GM15510 (cell line): ENCODE data around the gene FMO1.

Experiments
- POLR2A ChIP-seq: IDR thresholded peaks from 3 replicates; pipeline ENCODE4 v1.6.1; 2011; ENCODE audit warnings: borderline replicate concordance; ENCODE audit not compliant: insufficient read length; ENCODE audit errors: extremely low read depth

The FMO1 gene

DNA sequence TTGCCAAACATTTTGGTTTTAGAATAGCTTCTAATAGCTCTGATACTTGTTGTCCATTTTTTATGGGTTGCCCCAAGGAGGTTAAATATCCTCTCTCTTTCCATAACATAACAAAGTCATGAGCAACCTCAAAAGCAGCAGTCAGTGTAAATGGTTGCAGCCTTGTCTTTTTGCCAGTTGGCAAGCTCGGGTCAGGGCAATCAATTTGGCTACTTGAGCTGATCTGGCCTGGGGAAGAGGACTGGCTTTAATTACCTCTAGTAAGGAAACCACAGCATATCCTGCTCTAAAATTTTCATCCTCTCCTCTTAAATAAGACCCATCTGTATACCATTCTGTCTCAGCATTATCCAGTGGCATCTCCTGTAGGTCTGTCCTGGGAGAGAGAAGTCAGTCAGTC, 44.5 kb downstream of the FMO1 start:
- no peak for TF ChIP-seq POLR2A

DNA sequence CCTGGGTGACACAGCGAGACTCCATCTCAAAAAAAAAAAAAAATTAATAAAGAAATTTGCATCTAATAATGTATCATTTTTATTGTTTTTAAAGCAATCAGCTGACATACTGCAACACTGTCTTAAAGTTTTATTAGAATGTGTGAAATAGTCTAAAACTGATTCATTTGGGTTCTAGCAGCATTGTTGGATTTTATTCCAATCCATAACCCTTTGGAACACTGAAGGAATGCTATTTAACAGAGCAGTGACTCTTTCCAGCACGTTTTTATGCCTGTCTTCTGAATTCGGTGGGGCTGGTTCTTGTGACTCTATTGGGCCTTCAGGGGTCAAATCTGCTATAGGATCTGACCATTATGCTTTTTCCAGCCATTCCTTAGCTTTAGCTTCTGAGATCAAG, 47.5 kb downstream of the FMO1 start:
- TF ChIP-seq POLR2A, result no peak

DNA sequence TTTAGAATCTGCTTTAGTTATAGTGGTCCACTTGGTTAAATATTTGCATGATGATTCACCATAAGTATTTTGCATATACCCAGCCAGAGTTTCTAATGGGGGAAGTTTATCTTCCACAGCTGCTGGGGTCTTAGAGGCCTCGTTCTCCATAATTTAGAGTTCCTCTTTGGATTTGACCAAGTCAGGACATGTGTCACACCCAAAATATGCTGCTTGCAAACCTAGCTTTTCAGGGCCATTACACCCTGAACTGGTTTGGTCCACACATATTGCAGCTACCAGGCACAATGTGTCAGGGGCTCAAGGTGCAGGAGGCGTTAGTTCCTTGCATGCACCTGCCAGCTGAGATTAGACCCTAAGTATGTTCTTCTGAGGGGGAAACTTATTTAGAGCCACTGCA, 48.6 kb downstream of the FMO1 start:
- no peak for TF ChIP-seq POLR2A

DNA sequence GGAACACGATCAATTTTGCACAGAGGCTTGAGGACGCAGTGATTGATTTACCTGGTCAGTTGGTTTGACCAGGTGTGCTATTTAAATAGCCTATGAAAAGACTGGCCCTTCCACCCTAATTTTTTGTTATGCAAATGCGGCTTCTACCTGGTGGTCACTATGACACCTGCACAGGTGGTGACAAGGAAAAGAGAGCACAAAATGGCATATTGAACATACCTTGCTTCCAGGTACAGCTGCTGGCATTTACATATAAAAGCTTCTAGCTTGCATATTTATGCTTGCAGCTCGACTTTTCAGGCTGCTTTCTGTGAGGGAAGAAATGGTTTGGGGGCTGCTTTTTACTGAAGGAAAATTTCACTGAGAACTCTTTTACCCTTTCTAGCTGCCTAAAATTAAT, 50.4 kb downstream of the FMO1 start:
- TF ChIP-seq POLR2A, result no peak

DNA sequence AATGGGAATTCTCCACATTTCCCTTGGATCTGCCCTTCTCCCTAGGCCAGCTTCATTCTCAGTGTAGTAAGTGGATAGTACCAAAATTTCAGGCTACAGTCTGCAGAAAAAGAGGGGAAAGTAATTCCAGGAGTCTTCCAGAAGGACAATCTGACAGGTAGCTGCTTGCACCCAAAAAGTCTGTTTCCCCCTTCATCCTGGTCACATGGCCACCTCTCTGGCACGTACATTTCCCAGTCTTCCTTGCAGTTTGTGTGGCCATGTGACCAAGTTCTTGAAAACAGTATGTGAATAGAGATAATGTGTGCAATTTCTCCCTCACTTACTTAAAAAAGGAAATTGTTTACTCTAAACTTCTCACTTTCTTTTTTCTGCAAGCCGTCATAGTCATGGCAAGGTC, 51.0 kb downstream of the FMO1 start:
- TF ChIP-seq POLR2A, result no peak

DNA sequence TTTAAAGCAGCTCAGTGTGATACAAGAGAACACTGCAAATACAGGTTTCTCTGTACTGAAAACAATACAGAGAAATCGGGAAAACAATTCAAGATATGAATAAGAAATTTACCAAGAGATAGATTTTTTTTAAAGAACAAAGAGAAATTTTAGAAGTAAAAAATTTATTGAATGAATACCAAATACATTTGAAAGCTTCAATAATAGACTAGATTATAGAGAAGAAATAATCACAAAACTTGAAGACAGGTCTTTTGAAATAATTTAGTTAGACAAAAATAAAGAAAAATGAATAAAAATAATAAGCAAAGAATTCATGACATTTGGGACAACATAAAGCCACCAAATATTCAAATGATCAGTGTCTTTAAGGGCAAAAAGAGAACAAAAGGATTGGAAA, 52.1 kb downstream of the FMO1 start:
- TF ChIP-seq POLR2A, result no peak

DNA sequence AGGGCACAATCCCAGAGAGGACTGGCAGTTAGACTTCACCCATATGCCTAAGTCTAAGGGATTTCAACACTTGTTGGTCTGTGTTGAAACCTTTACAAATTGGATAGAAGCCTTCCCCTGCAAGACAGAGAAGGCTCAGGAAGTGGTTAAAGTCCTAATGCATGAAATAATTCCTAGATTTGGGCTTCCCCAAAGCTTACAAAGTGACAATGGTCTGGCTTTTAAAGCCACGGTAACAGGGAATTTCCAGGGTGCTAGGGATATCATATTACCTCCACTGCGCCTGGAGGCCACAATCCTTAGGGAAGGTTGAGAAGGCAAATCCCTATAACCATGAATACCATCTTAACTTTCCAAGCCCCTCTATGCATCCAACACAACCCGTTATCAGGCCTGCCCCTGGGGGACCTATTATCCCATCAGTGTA, 62.4 kb downstream of the FMO1 start:
- no peak for TF ChIP-seq POLR2A

DNA sequence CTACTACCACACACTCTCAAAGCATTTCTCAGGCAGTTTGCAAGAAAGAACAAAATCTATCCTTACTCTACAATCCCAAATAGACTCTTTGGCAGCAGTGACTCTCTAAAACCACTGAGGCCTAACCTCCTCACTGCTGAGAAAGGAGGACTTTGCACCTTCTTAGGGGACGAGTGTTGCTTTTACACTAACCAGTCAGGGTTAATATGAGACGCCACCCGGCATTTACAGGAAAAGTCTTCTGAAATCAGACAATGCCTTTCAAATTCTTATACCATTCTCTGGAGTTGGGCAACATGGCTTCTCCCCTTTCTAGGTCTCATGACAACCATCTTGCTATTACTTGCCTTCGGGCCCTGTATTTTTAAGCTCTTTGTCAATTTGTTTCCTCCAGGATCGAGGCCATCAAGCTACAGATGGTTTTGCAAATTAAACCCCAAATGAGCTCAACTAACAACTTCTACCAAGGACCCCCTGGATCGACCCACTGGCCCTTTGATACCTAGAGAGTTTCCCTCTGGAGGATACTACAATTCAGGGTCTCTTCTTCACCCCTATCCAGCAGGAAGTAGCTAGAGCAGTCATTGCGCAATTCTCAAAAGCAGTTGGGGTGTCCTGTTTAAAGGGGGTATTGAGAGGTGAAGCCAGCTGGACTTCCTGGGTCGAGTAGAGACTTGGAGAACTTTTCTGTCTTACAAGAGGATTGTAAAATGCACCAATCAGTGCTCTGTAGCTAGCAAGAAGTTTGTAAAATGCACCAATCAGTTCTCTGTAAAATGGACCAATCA, 63.7 kb downstream of the FMO1 start:
- TF ChIP-seq POLR2A, result no peak

DNA sequence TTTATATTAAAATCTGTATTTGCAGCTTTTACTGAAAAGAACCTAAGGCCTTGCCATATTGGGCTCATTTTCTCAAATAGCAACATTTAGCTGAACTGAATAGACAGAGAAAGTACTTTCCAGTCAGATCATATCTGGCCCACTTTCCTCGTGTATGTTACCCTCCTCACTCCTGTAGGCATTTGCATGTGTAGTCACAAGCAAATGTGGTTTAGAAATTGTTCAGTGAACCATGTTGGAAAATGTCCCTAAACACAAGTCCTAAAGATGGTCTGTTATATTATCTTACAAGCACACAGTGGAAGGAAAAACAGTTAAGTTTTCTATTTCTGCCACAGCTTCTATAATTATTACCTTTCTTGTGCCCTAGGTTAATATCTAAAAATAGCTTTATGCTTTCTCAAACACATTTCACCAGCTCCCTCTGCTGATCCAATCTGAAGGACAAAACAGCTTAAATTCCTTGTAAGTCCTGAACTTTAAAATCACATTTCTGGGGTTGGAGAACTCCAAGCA, 65.1 kb downstream of the FMO1 start:
- no peak for TF ChIP-seq POLR2A

DNA sequence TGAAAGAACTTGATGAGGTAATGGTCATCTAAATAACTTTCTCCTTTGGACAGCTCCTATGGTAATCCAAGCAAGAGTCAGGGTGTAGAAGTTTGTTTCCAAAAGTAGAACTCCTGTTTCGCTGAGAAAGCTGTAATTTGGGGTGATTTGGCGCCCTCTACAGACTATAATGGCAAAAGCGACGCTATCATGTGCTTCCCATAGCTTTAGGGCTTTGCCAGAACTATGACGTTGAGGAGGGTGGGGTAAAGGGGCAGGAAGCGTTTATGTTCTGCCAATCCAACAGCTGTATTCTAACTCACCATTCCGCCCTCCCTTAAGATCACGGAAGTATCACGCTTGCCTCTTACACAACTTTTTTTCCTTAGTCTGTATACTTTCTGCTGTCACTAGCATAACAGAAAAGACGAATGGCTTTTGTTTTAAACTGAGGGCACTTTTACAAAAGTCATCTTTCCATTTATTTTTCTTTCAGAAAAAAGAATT, 65.6 kb downstream of the FMO1 start, which contains the start of gene FMO4:
FMO4 (plus strand) TSS at position 349 of the 486 bp plus-strand sequence. CDS start 5,643 bp downstream, outside the sequence.
- no peak for TF ChIP-seq POLR2A

DNA sequence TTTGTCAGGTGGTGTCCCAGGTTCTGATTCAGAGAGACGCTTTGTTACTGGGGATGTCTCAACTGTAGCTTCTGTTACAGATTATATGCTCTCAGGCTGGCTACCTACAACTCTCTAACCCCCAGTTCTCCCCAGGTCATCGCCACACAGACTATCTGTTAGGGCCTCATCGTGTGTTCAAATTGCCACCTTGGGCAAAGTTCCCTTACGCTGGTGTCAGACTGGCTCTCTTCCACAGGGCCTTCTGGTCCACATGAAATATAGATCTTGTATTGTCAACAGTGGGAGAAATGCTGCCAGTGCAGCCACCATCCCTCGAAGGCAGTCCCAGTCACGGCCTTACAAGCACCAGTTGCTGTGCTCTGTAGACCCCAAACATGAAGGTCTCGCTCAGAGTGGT, 81.0 kb downstream of the FMO1 start:
- TF ChIP-seq POLR2A, result no peak

DNA sequence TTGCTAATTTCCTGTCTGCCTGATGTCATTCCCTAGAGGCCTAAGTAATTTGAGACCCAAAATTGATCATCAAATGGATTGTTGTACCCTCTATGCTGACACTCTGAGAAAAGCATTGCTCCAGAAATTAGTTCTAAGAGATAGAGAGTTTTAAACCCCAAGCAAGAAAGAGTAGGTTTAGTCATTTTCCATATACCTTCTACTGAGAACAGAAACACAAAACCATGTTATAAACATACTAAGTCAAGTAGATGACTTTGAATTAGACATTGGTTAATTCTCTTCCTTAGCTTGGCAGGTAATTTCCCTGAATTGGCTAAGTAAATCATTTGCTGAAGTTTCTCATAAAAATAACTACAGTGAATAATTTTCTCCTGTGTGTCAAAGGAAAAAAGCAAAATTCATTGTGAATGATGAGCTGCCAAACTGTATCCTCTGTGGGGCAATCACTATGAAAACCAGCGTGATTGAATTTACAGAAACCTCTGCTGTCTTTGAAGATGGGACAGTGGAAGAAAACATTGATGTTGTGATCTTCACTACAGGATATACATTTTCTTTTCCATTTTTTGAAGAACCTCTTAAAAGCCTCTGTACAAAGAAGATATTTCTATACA, 85.8 kb downstream of the FMO1 start:
- no peak for TF ChIP-seq POLR2A
